Measurements from ENCODE around the gene EPSTI1.

The EPSTI1 gene

DNA sequence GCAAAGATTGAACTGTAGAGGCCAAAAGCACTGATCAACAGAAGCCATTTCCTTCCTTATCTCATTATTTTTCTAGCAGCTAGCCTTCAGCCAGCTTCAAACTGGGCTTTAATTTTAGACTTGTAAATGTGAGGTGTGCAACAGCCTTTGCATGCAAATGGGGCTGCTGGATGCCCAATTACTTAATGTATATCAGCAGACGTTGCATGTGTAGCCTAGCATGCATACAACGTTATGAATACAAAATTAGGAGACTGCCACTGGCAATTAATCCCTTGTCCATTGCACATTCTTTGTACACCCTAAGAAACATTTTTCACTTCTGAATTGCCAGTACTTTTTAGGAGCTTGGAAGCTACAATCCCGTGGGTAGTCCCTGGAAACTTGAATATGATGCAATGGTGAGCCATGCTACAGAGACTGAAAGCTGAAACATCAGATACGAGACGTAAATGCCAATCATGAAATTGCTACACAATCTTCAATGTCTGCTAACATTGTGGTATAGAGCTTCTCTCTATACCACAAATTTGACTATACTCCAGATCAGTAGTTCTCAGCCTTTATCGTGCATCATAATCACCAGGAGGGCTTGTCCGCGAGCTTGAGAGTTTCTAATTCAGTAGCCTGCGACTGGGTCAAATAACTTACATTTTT is 20.2 kb downstream of the EPSTI1 start:
- DNase-seq (ENCODE audit: low read depth in 2 of 3, low spot score in 2 of 3), result no peak

- DNase-seq (ENCODE audit: low read depth in 2 of 3, low spot score in 2 of 3), result peak in 1 of 3 experiments; percentile 6
Observed at GRCh38 chr13:42970824-42971690, 21.0 kb downstream of the EPSTI1 start.

DNA sequence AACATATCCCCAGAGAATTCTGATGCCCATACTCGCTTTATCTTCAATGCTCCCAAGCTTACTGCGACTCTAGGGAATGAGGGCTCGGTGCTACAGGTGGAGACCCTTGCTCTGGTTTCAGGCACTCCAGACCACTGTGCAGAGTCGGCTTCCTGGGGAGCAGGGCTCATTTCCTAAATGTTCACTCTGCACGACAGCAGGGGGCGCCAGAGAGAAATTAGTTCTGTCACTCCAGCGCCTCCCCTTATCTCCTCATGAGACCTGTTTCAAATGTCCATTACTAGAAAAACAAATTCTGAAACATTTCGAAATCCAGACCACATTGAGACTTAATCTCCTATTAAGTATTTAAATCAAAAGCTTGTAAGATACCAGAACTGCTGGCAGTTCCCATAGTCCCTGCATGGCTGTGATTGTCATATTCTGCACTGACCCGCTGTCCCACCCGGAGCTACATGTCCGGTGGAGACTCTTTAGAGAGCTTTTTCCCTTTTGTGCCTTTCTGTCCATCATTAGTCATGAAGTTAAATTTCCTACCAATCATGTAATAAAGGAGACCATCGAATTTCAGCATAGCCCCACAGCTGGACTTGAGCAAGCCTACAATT is 22.4 kb downstream of the EPSTI1 start:
- peak; percentile 35 to 83 (median 82) for DNase-seq (ENCODE audit: low read depth in 2 of 3, low spot score in 2 of 3)

GRCh38 chr13:42968906-42969305 is 23.1 kb downstream of the EPSTI1 start:
- DNase-seq (ENCODE audit: low read depth in 2 of 3, low spot score in 2 of 3), result no peak

DNA sequence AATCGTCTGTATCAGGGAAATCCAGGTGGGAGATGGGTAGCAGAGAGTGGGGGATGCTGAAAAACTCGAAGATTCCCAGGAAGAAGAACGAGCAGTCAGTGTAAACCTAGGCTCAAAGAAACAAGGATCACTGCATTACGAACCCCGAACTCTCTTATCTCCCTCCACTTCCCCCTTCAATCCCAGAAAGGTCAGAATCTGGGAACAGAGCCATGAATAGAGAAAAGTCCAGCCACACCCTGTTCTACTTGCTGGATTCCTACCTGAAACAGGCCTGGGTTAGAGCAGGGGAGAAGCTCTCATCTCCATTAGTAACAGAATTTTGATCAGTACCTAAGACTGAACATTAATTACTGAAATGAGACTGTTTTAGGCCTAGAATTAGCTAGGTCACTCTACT is 24.4 kb downstream of the EPSTI1 start:
- DNase-seq (ENCODE audit: low read depth in 2 of 3, low spot score in 2 of 3), result no peak

DNA sequence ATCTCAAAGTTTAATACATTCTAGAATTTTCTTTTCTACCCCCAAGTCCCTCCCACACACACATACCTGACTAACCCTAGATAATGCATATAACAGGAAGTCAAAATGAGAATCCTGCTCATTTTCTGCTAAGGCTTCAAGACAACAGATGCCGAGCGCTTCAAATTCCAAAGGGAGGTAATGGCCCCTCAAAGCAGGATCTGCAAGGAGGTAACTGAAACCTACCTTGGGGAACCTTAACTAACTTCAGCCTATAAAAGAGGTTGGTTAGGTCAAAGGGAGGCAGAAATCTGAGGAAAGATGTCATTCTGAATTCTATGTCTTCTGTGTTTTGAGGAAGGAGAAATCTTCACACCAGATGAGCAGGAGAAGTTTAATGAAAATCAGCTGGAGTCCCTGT is 26.8 kb downstream of the EPSTI1 start:
- DNase-seq (ENCODE audit: low read depth in 2 of 3, low spot score in 2 of 3), result no peak

GRCh38 chr13:42964761-42965161 is 27.3 kb downstream of the EPSTI1 start:
- DNase-seq (ENCODE audit: low read depth in 2 of 3, low spot score in 2 of 3), result no peak

DNA sequence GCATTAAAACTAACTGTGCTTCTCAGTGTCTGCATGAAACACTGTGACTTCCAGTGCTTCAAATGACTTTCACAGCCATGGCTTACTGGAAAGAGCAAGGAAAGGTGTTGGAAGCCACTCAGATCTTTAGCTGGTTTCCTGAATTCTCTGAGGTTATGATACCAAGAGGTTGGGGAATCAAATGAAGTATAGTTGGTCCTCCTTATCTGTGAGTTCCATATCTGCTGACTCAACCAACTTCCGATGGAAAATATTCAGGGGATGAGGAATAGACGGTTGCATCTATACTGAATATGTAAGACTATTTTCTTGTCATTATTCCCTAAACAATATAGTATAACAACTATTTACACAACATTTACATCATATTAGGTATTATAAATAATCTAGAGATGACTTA is 32.4 kb downstream of the EPSTI1 start:
- DNase-seq (ENCODE audit: low read depth in 2 of 3, low spot score in 2 of 3), result no peak

DNA sequence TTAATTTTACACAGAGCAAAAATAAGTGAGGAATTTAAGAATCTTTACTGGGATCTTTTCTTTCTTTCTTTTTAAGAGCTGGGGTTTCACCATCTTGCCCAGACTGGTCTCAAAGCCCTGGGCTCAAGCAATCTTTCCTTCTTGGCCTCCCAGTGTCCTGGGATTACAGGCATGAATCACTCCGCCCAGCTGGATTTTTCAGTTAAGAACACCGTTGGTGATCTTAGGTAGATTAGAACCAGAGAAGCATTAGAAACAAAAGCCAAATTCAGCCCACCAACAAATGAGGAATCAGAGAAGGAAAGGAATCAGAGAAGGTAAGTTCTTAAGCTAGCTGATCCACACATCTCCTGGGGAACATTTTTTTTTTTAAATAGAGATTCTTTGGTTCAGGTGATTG is 34.2 kb downstream of the EPSTI1 start:
- DNase-seq (ENCODE audit: low read depth in 2 of 3, low spot score in 2 of 3), result no peak

- DNase-seq (ENCODE audit: low read depth in 2 of 3, low spot score in 2 of 3), result no peak
Observed at GRCh38 chr13:42950181-42950580, 41.9 kb downstream of the EPSTI1 start.

GRCh38 chr13:42947925-42948324 is 44.1 kb downstream of the EPSTI1 start:
- no peak for DNase-seq (ENCODE audit: low read depth in 2 of 3, low spot score in 2 of 3)

- DNase-seq (ENCODE audit: low read depth in 2 of 3, low spot score in 2 of 3), result no peak
Observed at GRCh38 chr13:42946927-42947326, 45.1 kb downstream of the EPSTI1 start.

GRCh38 chr13:42929886-42930535 is 62.0 kb downstream of the EPSTI1 start:
- DNase-seq (ENCODE audit: low read depth in 2 of 3, low spot score in 2 of 3), result no peak

DNA sequence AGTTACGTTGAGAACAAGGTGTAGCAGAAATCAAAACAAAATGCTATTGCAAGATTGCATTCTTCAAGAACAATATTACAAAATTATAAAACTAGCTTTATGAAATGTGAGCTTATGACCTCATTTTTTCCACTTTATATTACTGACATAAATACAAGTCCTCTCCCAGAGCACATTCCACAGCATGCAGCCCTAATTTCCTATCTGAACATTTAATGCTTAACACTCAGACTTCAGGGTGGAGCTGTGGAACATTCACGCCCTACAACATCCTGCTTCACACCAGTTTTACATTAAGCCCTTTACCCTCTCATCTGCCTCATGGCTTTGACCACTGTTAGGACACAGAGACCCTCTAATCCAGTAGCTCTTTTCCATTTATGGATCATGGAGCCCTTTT is 65.5 kb downstream of the EPSTI1 start:
- DNase-seq (ENCODE audit: low read depth in 2 of 3, low spot score in 2 of 3), result no peak

DNA sequence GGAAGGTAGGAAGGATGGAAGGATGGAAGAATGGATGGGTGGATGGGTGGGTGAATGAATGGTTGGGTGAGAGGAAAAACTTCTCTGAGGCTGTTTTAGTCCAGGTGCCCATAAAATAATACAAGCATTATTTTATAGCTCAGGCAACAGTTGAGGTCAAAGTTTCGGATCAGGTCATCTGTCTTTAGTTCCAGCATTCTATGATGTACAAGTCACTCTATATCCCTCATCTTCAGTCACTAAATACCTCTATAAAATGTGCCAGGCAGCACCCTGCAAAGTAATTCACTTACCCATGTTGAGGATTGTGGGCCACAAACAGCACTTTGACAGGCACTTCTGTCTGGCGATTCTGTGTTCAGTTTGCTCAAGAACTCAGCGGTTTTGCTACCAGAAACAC is 66.0 kb downstream of the EPSTI1 start:
- DNase-seq (ENCODE audit: low read depth in 2 of 3, low spot score in 2 of 3), result no peak

DNA sequence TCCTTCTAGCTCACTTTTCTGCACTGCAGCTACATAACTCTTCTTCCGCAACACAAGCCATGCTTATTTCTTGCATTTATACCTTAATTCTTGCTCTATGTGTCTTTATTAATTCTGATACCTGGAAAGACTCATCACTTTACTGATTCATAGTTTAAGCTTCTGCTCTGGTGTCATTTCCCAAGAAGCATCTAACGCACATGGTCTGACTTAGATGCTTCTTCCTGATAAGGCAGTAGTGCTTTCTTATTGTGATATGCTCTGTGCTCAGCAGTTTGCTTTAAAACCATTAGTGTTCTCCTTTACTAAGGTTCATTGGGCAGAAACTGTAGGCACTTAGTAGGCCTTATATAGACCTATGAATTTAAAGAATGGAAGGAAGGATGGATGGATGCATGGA is 66.4 kb downstream of the EPSTI1 start:
- DNase-seq (ENCODE audit: low read depth in 2 of 3, low spot score in 2 of 3), result no peak

DNA sequence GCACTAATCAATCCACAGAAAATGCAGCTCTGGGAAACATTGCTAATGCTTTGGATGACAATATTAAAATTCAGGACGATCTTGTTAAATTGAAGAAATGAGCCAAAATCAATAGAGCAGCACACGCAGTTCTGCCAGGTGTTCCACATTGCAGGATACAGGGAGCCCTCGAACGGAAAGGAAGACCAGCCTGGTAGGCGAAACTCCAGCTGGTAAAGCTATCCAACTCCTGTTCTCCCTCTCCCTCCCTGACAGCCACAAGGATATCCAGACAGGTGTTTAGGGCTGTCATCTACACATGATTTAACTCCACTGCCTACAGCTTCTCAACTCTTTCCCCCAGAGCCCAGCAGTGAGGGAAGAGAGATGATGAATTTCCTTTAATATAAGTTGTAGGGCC is 67.7 kb downstream of the EPSTI1 start:
- DNase-seq (ENCODE audit: low read depth in 2 of 3, low spot score in 2 of 3), result no peak

DNA sequence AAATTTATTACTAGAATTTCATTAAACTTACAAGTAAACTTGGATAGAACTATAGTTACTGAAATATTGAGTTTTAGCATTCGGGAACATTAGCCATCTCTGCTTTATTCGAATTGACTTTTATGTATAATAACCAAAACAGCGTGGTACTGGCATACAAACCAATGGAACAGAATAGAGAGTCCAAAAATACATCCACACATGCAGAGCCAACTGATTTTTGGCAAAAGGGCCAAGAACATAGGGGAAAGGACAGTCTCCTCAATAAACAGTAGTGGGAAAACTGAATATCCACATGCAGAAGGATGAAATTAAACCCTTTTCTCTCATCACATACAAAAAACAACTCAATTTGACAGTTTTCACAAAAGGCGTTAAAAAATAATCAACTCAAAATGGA is 84.3 kb downstream of the EPSTI1 start:
- no peak for DNase-seq (ENCODE audit: low read depth in 2 of 3, low spot score in 2 of 3)

GRCh38 chr13:42906257-42906656 is 85.8 kb downstream of the EPSTI1 start:
- DNase-seq (ENCODE audit: low read depth in 2 of 3, low spot score in 2 of 3), result no peak

DNA sequence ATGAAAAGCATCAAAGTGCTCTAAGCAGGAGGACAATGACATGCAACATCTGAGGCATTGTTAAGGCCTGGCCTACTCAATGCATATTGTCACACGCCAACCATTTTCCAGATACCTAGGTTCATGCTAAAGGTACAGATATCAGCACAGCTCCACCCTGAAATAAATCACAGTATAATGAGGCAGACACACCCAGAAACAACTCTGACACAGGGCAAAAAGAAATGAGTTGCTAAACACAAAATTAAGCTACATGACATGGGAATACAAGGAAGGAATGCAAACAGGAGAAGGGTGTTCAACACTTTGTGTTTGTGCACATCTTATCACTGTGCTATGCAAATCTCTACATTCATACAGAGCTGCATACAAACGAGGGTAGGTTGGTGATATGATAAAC is 86.5 kb downstream of the EPSTI1 start:
- no peak for DNase-seq (ENCODE audit: low read depth in 2 of 3, low spot score in 2 of 3)

DNA sequence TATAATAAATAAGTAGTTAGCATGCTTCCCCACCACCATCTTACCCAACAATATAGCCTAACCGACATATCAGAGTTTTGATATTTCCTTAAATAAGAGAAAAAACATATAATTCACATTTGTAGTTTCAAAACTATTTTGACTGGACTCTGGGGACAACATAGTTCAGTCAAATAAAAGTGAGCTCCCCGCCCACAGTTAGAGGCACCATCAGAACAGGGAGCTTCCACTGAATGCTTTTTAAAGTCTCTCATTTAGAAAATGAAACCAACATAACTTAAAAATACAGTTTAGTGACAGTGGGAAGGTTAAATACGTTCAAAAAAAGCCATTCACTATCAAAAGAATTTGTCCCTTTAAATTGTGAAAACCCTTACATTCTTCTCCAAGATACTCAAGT is 92.8 kb downstream of the EPSTI1 start:
- no peak for DNase-seq (ENCODE audit: low read depth in 2 of 3, low spot score in 2 of 3)

- DNase-seq (ENCODE audit: low read depth in 2 of 3, low spot score in 2 of 3), result no peak
Observed at GRCh38 chr13:42895776-42896175, 96.3 kb downstream of the EPSTI1 start.

Measured in activated CD8-positive, alpha-beta memory T cell treated with anti-CD3 and anti-CD28 coated beads for 48 hours (primary cell).